CD14-positive monocyte (primary cell): ENCODE results near the gene SFI1. TPM values are rescaled to one million over a fixed set of nuclear protein-coding genes. Genes with fewer than 3 reads are reported as not detected.
A peak's percentile ranks its signal among the peaks of the same experiment; 100 is the strongest.

ENCODE experiments used
- DNase-seq, 3 donors: peaks; one replicate each; pipeline ENCODE4 v3.0.0-alpha.2; 2011 to 2022
- H2AFZ ChIP-seq: 2 replicates; pipeline ENCODE4 v1.6.0; 2012; ENCODE audit warnings: mild to moderate bottlenecking, low read depth, low read length, inconsistent platforms; ENCODE audit not compliant: insufficient read depth, poor library complexity, severe bottlenecking
- H3K27ac ChIP-seq, 2 donors: 1 replicate in 1 of 2; 2 replicates in 1 of 2; pipeline ENCODE4 v1.5.1; 2012 to 2013; ENCODE audit warnings: low read length in 2 of 2, control low read depth in 1 of 2, inconsistent platforms in 1 of 2, low read depth in 1 of 2, mild to moderate bottlenecking in 1 of 2
- H3K27me3 ChIP-seq, 2 donors: one replicate each; pipeline versions ENCODE4 v1.6.0 to v1.6.1; 2011 to 2013; ENCODE audit warnings: low read length in 2 of 2; ENCODE audit not compliant: control insufficient read depth in 2 of 2, insufficient read depth in 2 of 2
- H3K36me3 ChIP-seq, 2 donors: replicated peaks in 1 of 2; 1 replicate in 1 of 2; 2 replicates in 1 of 2; pipeline versions ENCODE4 v1.5.1 to v1.6.1; 2012 to 2013; ENCODE audit warnings: low read length in 2 of 2, control low read depth in 1 of 2, inconsistent platforms in 1 of 2, mild to moderate bottlenecking in 1 of 2; ENCODE audit not compliant: insufficient read depth in 2 of 2, control insufficient read depth in 1 of 2
- H3K4me1 ChIP-seq, 2 donors: 1 replicate in 1 of 2; 2 replicates in 1 of 2; pipeline versions ENCODE4 v1.5.1 to v1.6.1; 2012 to 2013; ENCODE audit warnings: low read length in 2 of 2, control low read depth in 1 of 2, inconsistent platforms in 1 of 2, mild to moderate bottlenecking in 1 of 2, moderate library complexity in 1 of 2; ENCODE audit not compliant: insufficient read depth in 2 of 2, control insufficient read depth in 1 of 2
- H3K4me2 ChIP-seq: replicated peaks from 2 replicates; pipeline ENCODE3; 2012; ENCODE audit warnings: low read length, moderate library complexity, mild to moderate bottlenecking; ENCODE audit not compliant: poor library complexity, severe bottlenecking; ENCODE audit errors: extremely low read depth
- H3K4me3 ChIP-seq, 3 experiments: fragments of 200-600 bp in 1 of 3; sonication (generic) in 1 of 3; replicated peaks in 1 of 3; 1 replicate in 2 of 3; 2 replicates in 1 of 3; pipeline ENCODE4 v1.5.1; 2011 to 2013; ENCODE audit warnings: low read length in 3 of 3, mild to moderate bottlenecking in 3 of 3, control low read depth in 2 of 3, low read depth in 2 of 3, inconsistent platforms in 1 of 3, moderate library complexity in 1 of 3
- H3K79me2 ChIP-seq: 2 replicates; pipeline ENCODE4 v1.6.0; 2012; ENCODE audit warnings: mild to moderate bottlenecking, control low read depth, inconsistent platforms, low read length, moderate library complexity; ENCODE audit not compliant: insufficient read depth
- H3K9ac ChIP-seq: 2 replicates; pipeline ENCODE4 v1.6.0; 2017; ENCODE audit warnings: low read length, mild to moderate bottlenecking; ENCODE audit not compliant: insufficient read depth, poor library complexity, severe bottlenecking
- H3K9me3 ChIP-seq, 2 donors: replicated peaks in 1 of 2; 1 replicate in 1 of 2; 2 replicates in 1 of 2; pipeline versions ENCODE4 v1.5.1 to v1.6.1; 2012 to 2013; ENCODE audit warnings: low read length in 2 of 2, control low read depth in 1 of 2; ENCODE audit not compliant: control insufficient read depth in 1 of 2, insufficient read depth in 1 of 2
- H4K20me1 ChIP-seq: 2 replicates; pipeline ENCODE4 v1.6.0; 2012; ENCODE audit warnings: mild to moderate bottlenecking, low read length, control low read depth, moderate library complexity; ENCODE audit not compliant: insufficient read depth
- H3K27ac Mint-ChIP-seq, 7 donors: one replicate each; pipeline ENCODE4 v1.8.0; 2020; ENCODE audit warnings: mild to moderate bottlenecking in 7 of 7, mixed read lengths in 7 of 7, moderate library complexity in 6 of 7, inconsistent platforms in 2 of 7
- H3K27me3 Mint-ChIP-seq, 3 donors: one replicate each; pipeline ENCODE4 v1.8.0; 2021 to 2022; ENCODE audit warnings: low read depth in 3 of 3, mild to moderate bottlenecking in 3 of 3, mixed read lengths in 3 of 3, moderate library complexity in 3 of 3, inconsistent platforms in 1 of 3
- H3K36me3 Mint-ChIP-seq, 2 donors: one replicate each; pipeline ENCODE4 v1.8.0; 2020; ENCODE audit warnings: mixed read lengths in 2 of 2, inconsistent platforms in 1 of 2, mild to moderate bottlenecking in 1 of 2
- H3K4me1 Mint-ChIP-seq: one replicate; pipeline ENCODE4 v1.8.0; 2020; ENCODE audit warnings: mild to moderate bottlenecking, mixed read lengths
- H3K4me3 Mint-ChIP-seq, 2 donors: one replicate each; pipeline ENCODE4 v1.8.0; 2020; ENCODE audit warnings: mild to moderate bottlenecking in 2 of 2, mixed read lengths in 2 of 2, moderate library complexity in 1 of 2
- H3K9me3 Mint-ChIP-seq, 7 donors: one replicate each; pipeline ENCODE4 v1.8.0; 2020 to 2022; ENCODE audit warnings: mixed read lengths in 7 of 7, mild to moderate bottlenecking in 6 of 7, moderate library complexity in 6 of 7, inconsistent platforms in 2 of 7
- WGBS: methylation state at CpG from one replicate; pipeline ENCODE4 v1.1.5; 2013; ENCODE audit warnings: missing lambda C conversion rate; ENCODE audit not compliant: insufficient coverage; 5-methylcytosine and 5-hydroxymethylcytosine counted together
- intact Hi-C, 2 donors: fragments of 100-400 bp; cut with micrococcal nuclease; formaldehyde crosslinking; loops; one replicate each; pipeline versions ENCODE4 v1.15.0 to v1.15.1; 2023
- polyA plus RNA-seq, 3 donors: library from polyadenylated mRNA; depleted of rRNA in 1 of 3; unstranded in 2 of 3; stranded (reverse) in 1 of 3; fragments of 300-500 nt in 2 of 3; fragments of >200 nt in 1 of 3; fragmentation: Illumina TruSeq in 2 of 3; gene quantifications; 1 replicate in 2 of 3; 2 replicates in 1 of 3; pipeline ENCODE4 v1.2.3, GENCODE V29; 2012 to 2021
- TF ChIP-seq, protein P1 (sequence below): fragments of 200-600 bp; IDR thresholded peaks from one replicate; pipeline ENCODE4 v1.8.0; 2022; ENCODE audit warnings: antibody characterized with exemption, mild to moderate bottlenecking

Gene SFI1
- polyA plus RNA-seq, 3 donors, result 1.7 to 43.4 (median 3.6) TPM

GRCh38 chr22:31474743-31475142, 21.6 kb upstream of the SFI1 start:
- peaks cover 46 to 66% of the 10 kb centered on the region in 2 donors for H3K36me3 Mint-ChIP-seq
- H3K79me2 ChIP-seq, result peaks cover 58% of the 10 kb centered on the region

GRCh38 chr22:31475800-31476199, 20.5 kb upstream of the SFI1 start:
- TF ChIP-seq, protein P1, sequence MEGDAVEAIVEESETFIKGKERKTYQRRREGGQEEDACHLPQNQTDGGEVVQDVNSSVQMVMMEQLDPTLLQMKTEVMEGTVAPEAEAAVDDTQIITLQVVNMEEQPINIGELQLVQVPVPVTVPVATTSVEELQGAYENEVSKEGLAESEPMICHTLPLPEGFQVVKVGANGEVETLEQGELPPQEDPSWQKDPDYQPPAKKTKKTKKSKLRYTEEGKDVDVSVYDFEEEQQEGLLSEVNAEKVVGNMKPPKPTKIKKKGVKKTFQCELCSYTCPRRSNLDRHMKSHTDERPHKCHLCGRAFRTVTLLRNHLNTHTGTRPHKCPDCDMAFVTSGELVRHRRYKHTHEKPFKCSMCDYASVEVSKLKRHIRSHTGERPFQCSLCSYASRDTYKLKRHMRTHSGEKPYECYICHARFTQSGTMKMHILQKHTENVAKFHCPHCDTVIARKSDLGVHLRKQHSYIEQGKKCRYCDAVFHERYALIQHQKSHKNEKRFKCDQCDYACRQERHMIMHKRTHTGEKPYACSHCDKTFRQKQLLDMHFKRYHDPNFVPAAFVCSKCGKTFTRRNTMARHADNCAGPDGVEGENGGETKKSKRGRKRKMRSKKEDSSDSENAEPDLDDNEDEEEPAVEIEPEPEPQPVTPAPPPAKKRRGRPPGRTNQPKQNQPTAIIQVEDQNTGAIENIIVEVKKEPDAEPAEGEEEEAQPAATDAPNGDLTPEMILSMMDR, result no peak
- H3K4me3 ChIP-seq, result no peak overlapping the region
- Mint-ChIP-seq H3K4me1 (peaks cover 10% of the 10 kb centered on the region), H3K36me3 (peaks cover 44 to 67% of the 10 kb centered on the region in 2 donors), H3K9me3 (no peaks in the 10 kb centered on the region), H3K27ac (peak overlapping the region in 4 of 7 donors; percentile 15 to 77 (median 58)), H3K27me3 (peaks cover 0 to 1% (median 0%) of the 10 kb centered on the region in 3 donors), H3K4me3 (no peak overlapping the region)
- H3K9ac ChIP-seq, result no peak overlapping the region
- H3K4me1 ChIP-seq, result peaks cover 0 to 6% of the 10 kb centered on the region in 2 donors
- no peak overlapping the region for H2AFZ ChIP-seq
- no peak overlapping the region for H3K4me2 ChIP-seq
- H3K79me2 ChIP-seq, result peaks cover 66% of the 10 kb centered on the region
- no peak for DNase-seq
- peak overlapping the region in 1 of 2 donors; percentile 57 for H3K27ac ChIP-seq
- peaks cover 53% of the 10 kb centered on the region for H4K20me1 ChIP-seq
- H3K36me3 ChIP-seq, result peaks cover 31 to 80% of the 10 kb centered on the region in 2 donors
- H3K27me3 ChIP-seq, result no peaks in the 10 kb centered on the region
- no peaks in the 10 kb centered on the region for H3K9me3 ChIP-seq
- WGBS, result no CpG with 5 or more reads among the region's 3 CpGs
- intact Hi-C loops, result no loop called here

More at GRCh38 chr22:31474743-31475142, 21.6 kb upstream of the SFI1 start:
- Histone ChIP-seq H3K4me1 (peaks cover 0 to 6% of the 10 kb centered on the region in 2 donors), H2AFZ (no peak overlapping the region), H3K4me2 (no peak overlapping the region), H3K9me3 (no peaks in the 10 kb centered on the region), H3K27ac (no peak overlapping the region), H3K4me3 (no peak overlapping the region), H4K20me1 (peaks cover 53% of the 10 kb centered on the region), H3K36me3 (peaks cover 25 to 78% of the 10 kb centered on the region in 2 donors), H3K27me3 (no peaks in the 10 kb centered on the region), H3K9ac (no peak overlapping the region)
- TF ChIP-seq, protein P1, result no peak
- WGBS, result no CpG with 5 or more reads among the region's 2 CpGs
- H3K4me1 Mint-ChIP-seq, result peaks cover 10% of the 10 kb centered on the region
- no peak overlapping the region for H3K4me3 Mint-ChIP-seq
- peaks cover 0 to 1% (median 0%) of the 10 kb centered on the region in 3 donors for H3K27me3 Mint-ChIP-seq
- peaks cover 0 to under 1% (median 0%) of the 10 kb centered on the region in 7 donors for H3K9me3 Mint-ChIP-seq
- DNase-seq, result no peak
- intact Hi-C loops, result no loop called here
- H3K27ac Mint-ChIP-seq, result no peak overlapping the region
